ENCODE data around the gene YIF1A. TPM values are rescaled to one million over a fixed set of nuclear protein-coding genes. Genes with fewer than 3 reads are reported as not detected.

YIF1A gene
- total RNA-seq (100 to 1,000 TPM in 1 of 5 donors, 10 to 100 TPM in 4; 11.6 to 122 (median 41.9) TPM), polyA plus RNA-seq (10 to 100 TPM; 67.1 to 88.1 (median 87.7) TPM)
- long read RNA-seq, donor 1, transcript YIF1A-203 (8 exons, 1,124 nt) = major isoform, 23 of 34 reads
- long read RNA-seq, donor 1, partial matches to known transcripts = 8 of 34 reads
- long read RNA-seq, donor 1, other reads (novel, unspliced or antisense) = 0 of 34 reads
- long read RNA-seq, donor 2, transcript YIF1A-203 (8 exons, 1,124 nt) = major isoform, 40 of 50 reads
- long read RNA-seq, donor 2, partial matches to known transcripts = 0 of 50 reads
- long read RNA-seq, donor 2, other reads (novel, unspliced or antisense) = 0 of 50 reads
- long read RNA-seq, donor 3, transcript YIF1A-203 (8 exons, 1,124 nt) = major isoform, 9 of 16 reads
- long read RNA-seq, donor 3, partial matches to known transcripts = 0 of 16 reads
- long read RNA-seq, donor 3, other reads (novel, unspliced or antisense) = 0 of 16 reads
- long read RNA-seq, donor 4, partial matches to known transcripts = 0 of 1 reads
- long read RNA-seq, donor 4, other reads (novel, unspliced or antisense) = 0 of 1 reads
- long read RNA-seq, donor 5, transcript YIF1A-203 (8 exons, 1,124 nt) = major isoform, 31 of 40 reads
- long read RNA-seq, donor 5, partial matches to known transcripts = 5 of 40 reads
- long read RNA-seq, donor 5, other reads (novel, unspliced or antisense) = 0 of 40 reads
- long read RNA-seq, donor 6, transcript YIF1A-203 (8 exons, 1,124 nt) = major isoform, 65 of 94 reads
- long read RNA-seq, donor 6, transcript YIF1A-209 (3 exons, 540 nt) = minor isoform, 9 of 94 reads
- long read RNA-seq, donor 6, partial matches to known transcripts = 11 of 94 reads
- long read RNA-seq, donor 6, other reads (novel, unspliced or antisense) = 0 of 94 reads
- long read RNA-seq, donor 7, transcript YIF1A-203 (8 exons, 1,124 nt) = major isoform, 26 of 44 reads
- long read RNA-seq, donor 7, transcript YIF1A-209 (3 exons, 540 nt) = minor isoform, 5 of 44 reads
- long read RNA-seq, donor 7, partial matches to known transcripts = 9 of 44 reads
- long read RNA-seq, donor 7, other reads (novel, unspliced or antisense) = 0 of 44 reads
- long read RNA-seq, donor 8, transcript YIF1A-209 (3 exons, 540 nt) = minor isoform, 6 of 39 reads
- long read RNA-seq, donor 8, transcript YIF1A-203 (8 exons, 1,124 nt) = major isoform, 25 of 39 reads
- long read RNA-seq, donor 8, partial matches to known transcripts = 5 of 39 reads
- long read RNA-seq, donor 8, other reads (novel, unspliced or antisense) = 0 of 39 reads
- long read RNA-seq, donor 9, transcript YIF1A-202 (4 exons, 1,042 nt) = minor isoform, 6 of 36 reads
- long read RNA-seq, donor 9, transcript YIF1A-203 (8 exons, 1,124 nt) = major isoform, 15 of 36 reads
- long read RNA-seq, donor 9, transcript YIF1A-209 (3 exons, 540 nt) = minor isoform, 6 of 36 reads
- long read RNA-seq, donor 9, partial matches to known transcripts = 5 of 36 reads
- long read RNA-seq, donor 9, other reads (novel, unspliced or antisense) = 0 of 36 reads
- long read RNA-seq, donor 10, transcript YIF1A-203 (8 exons, 1,124 nt) = major isoform, 7 of 12 reads
- long read RNA-seq, donor 10, partial matches to known transcripts = 0 of 12 reads
- long read RNA-seq, donor 10, other reads (novel, unspliced or antisense) = 0 of 12 reads

DNA sequence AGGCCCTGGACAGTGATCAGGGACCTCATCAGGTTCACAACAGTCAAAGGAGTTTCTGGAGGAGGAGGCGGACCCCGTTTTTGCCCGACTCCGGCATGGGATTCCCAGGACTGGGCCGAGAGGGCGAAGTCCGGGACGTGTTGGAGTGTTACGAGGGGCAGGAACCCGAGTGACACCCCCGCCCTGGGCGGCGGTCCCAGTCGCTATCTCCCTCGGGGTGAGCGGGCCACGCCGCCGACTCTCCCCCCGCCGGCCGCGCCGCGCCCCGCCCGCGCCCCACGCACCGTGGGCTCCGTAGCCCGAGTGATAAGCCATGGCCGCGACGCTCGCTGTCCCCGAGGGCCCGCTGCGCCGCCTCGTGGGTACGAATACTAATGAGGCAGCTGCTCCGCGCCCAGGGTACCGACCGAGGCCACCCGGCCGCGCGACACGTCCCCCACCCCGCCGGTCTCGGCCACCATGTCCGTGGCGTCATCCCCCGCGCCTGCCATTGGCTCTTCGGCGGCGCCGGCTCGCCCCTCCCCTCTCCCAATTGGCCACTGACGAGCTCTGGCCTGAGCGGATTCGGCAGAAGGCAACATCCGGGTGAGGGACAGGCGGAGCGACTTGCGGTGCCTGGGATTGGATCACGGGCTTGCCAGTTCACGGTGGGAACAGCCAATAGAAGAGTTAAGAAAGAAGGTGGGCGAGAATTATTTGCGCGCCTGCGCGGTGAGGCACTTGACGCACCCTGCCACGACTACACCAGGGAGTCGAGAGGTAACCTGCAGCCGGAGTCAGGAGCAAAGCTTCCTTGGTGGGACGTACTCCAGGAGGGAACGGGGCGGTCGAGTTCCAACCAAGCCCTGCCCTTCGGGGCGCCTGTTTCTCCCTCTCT lies at the start of gene YIF1A:
Gene YIF1A (minus strand): TSS at position 473 of the 877 bp plus-strand sequence. CDS start 158 bp downstream, at position 315.
- WGBS, 5 donors = 0 to 1% (median 0%) methylated on average over 33 to 87 of the region's 87 CpGs
- intact Hi-C loops (cut with DNase I; ENCODE audit: low total_unique reads) = no loop called here

DNA sequence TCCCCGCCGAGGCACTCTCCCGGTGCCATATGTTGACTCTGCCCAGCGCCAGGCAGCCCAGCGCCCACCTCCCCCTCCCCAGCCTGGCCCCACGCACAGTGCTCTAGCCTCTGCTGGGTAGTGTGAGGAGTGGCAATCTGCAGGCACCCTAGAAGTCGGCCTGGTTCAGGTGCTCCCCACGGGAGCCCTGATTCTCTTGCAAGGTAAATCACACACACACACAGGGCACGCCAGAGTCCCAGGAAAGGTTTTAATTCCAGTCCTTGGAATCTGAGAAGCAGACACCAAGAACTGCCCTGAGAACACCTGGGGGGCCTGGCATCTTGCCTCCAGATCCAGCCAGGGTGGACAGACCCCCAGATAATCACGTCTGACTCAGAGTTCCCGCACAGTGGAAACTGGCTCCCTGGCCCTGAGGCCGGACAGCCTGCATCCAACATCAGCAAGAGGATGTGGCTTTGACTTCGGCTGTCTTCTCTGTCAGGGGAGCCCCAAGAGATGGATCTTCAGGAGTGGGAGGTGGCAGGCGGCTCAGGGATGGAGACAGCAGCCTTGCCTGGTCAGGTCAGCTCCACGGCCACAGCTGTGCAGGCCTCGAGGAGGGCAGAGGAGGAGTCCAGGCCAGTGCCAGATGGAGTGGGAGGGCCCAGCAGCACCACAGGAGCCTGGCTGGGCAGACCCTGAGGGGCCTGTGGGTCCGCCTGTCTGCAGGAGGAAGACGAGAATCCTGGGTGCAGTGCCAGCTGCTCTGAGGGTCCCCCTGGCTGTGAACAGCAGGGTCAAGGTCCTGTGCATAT lies 48.4 kb upstream of the YIF1A start:
- DNase-seq = no peak
- no peaks in the 10 kb centered on the region for H3K27me3 ChIP-seq
- peak overlapping the region; percentile 78 to 88 (median 85) for H3K27ac ChIP-seq
- peak overlapping the region in 1 of 4 donors; percentile 73 for H3K4me3 ChIP-seq
- no peaks in the 10 kb centered on the region for H3K9me3 ChIP-seq
- H3K4me1 ChIP-seq = peaks cover 23 to 41% (median 34%) of the 10 kb centered on the region in 4 donors
- 48 to 63% (median 54%) methylated on average over 8 to 18 of the region's 18 CpGs for WGBS, 5 donors
- H3K36me3 ChIP-seq = peaks cover 44 to 79% (median 73%) of the 10 kb centered on the region in 4 donors
- intact Hi-C loops (cut with DNase I; ENCODE audit: low total_unique reads) = no loop called here
- TF ChIP-seq, protein P1, sequence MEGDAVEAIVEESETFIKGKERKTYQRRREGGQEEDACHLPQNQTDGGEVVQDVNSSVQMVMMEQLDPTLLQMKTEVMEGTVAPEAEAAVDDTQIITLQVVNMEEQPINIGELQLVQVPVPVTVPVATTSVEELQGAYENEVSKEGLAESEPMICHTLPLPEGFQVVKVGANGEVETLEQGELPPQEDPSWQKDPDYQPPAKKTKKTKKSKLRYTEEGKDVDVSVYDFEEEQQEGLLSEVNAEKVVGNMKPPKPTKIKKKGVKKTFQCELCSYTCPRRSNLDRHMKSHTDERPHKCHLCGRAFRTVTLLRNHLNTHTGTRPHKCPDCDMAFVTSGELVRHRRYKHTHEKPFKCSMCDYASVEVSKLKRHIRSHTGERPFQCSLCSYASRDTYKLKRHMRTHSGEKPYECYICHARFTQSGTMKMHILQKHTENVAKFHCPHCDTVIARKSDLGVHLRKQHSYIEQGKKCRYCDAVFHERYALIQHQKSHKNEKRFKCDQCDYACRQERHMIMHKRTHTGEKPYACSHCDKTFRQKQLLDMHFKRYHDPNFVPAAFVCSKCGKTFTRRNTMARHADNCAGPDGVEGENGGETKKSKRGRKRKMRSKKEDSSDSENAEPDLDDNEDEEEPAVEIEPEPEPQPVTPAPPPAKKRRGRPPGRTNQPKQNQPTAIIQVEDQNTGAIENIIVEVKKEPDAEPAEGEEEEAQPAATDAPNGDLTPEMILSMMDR (IDR thresholded peaks at IDR 0.05) = no peak
- TF ChIP-seq EP300 (IDR thresholded peaks at IDR 0.05) (no peak), POLR2A (IDR thresholded peaks at IDR 0.05) (no peak), POLR2AphosphoS5 (IDR thresholded peaks at IDR 0.05) (no peak)

More for the DNA sequence above, at the start of gene YIF1A:
- H3K4me1 ChIP-seq = peaks cover 25 to 63% (median 51%) of the 10 kb centered on the region in 4 donors
- TF ChIP-seq POLR2AphosphoS5 (IDR thresholded peaks at IDR 0.05) (peak; percentile 95 to 98 (median 96)), EP300 (IDR thresholded peaks at IDR 0.05) (no peak), POLR2A (IDR thresholded peaks at IDR 0.05) (peak in 2 of 4 donors; percentile 25 to 66)
- TF ChIP-seq, protein P1 (IDR thresholded peaks at IDR 0.05) = no peak
- peaks cover 0 to 33% (median 19%) of the 10 kb centered on the region in 3 donors for H3K27me3 ChIP-seq
- H3K27ac ChIP-seq = peak within 1 kb of the TSS; percentile 92 to 98 (median 97)
- peaks cover 10 to 24% (median 20%) of the 10 kb centered on the region in 4 donors for H3K36me3 ChIP-seq
- peak; percentile 99 to 100 for DNase-seq
- peak within 1 kb of the TSS; percentile 60 to 97 (median 80) for H3K4me3 ChIP-seq
- H3K9me3 ChIP-seq = no peaks in the 10 kb centered on the region

Data from stomach (tissue), 19 donors.